ENCODE results near the gene DRAM1.

DNA sequence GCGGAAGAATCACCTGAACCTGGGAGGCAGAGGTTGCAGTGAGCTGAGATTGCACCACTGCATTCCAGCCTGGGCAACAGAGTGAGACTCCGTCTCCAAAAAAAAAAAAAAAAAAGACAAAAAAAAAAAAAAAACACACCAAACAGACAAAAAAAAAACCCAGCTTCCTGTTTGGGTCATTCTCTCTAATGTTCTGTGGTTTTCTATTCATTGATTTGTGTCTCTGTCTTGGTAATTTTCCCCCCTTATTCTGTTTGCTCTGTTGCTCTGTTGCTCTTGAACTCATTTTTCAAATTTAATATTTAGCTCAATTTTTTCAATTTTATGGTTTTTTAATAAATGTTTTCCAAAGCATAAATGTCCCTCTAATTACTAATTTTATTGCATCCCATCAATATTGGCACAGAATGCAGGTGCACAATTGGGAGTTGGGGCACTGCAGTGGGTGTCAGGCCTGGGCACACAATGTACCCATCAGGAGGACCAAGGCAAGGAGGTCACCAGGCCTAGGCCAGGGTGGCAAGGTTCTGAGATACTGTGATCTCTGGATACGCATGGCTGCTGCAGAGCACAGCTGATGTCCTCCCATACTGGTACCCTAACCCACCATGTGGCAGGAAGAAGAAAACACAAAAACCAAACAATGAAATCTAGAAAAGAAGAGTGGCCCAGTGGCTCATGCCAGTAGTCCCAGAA lies 38.6 kb upstream of the DRAM1 start:
- no peak for TF ChIP-seq FOXK2 (IDR thresholded peaks at IDR 0.05)
- TF ChIP-seq, protein P1, sequence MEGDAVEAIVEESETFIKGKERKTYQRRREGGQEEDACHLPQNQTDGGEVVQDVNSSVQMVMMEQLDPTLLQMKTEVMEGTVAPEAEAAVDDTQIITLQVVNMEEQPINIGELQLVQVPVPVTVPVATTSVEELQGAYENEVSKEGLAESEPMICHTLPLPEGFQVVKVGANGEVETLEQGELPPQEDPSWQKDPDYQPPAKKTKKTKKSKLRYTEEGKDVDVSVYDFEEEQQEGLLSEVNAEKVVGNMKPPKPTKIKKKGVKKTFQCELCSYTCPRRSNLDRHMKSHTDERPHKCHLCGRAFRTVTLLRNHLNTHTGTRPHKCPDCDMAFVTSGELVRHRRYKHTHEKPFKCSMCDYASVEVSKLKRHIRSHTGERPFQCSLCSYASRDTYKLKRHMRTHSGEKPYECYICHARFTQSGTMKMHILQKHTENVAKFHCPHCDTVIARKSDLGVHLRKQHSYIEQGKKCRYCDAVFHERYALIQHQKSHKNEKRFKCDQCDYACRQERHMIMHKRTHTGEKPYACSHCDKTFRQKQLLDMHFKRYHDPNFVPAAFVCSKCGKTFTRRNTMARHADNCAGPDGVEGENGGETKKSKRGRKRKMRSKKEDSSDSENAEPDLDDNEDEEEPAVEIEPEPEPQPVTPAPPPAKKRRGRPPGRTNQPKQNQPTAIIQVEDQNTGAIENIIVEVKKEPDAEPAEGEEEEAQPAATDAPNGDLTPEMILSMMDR (IDR thresholded peaks at IDR 0.05 in 2 of 3, conservative IDR thresholded peaks at IDR 0.05 in 1 of 3; ENCODE audit: control insufficient read depth in 2 of 3, extremely low read depth in 1 of 3, insufficient read depth in 1 of 3, low read depth in 3 of 3, low read length in 3 of 3) = no peak
- no peak for TF ChIP-seq POU2F2 (IDR thresholded peaks at IDR 0.05; ENCODE audit: borderline replicate concordance, low read depth, low read length)
- TF ChIP-seq ATF7 (IDR thresholded peaks at IDR 0.05; ENCODE audit: low read depth) = no peak
- TF ChIP-seq RFX5 (IDR thresholded peaks at IDR 0.05; ENCODE audit: low read depth, low read length) = no peak
- TF ChIP-seq CHD2 (IDR thresholded peaks at IDR 0.05; ENCODE audit: borderline replicate concordance, low read depth, low read length) = no peak
- TF ChIP-seq EZH2 (IDR thresholded peaks at IDR 0.05; ENCODE audit: borderline replicate concordance, control insufficient read depth, low read depth, low read length) = no peak
- no peak for TF ChIP-seq ZNF24 (IDR thresholded peaks at IDR 0.05)
- TF ChIP-seq ETV6 (conservative IDR thresholded peaks at IDR 0.05 in 1 of 2, IDR thresholded peaks at IDR 0.05 in 1 of 2; ENCODE audit: borderline replicate concordance in 1 of 2, low read depth in 1 of 2) = no peak
- no peak for TF ChIP-seq SUZ12 (IDR thresholded peaks at IDR 0.05; ENCODE audit: unreplicated experiment)
- TF ChIP-seq STAT1 (conservative IDR thresholded peaks at IDR 0.05) = no peak
- no peak for TF ChIP-seq POLR2A (IDR thresholded peaks at IDR 0.05; ENCODE audit: low read depth, low read length)
- TF ChIP-seq, protein P2, sequence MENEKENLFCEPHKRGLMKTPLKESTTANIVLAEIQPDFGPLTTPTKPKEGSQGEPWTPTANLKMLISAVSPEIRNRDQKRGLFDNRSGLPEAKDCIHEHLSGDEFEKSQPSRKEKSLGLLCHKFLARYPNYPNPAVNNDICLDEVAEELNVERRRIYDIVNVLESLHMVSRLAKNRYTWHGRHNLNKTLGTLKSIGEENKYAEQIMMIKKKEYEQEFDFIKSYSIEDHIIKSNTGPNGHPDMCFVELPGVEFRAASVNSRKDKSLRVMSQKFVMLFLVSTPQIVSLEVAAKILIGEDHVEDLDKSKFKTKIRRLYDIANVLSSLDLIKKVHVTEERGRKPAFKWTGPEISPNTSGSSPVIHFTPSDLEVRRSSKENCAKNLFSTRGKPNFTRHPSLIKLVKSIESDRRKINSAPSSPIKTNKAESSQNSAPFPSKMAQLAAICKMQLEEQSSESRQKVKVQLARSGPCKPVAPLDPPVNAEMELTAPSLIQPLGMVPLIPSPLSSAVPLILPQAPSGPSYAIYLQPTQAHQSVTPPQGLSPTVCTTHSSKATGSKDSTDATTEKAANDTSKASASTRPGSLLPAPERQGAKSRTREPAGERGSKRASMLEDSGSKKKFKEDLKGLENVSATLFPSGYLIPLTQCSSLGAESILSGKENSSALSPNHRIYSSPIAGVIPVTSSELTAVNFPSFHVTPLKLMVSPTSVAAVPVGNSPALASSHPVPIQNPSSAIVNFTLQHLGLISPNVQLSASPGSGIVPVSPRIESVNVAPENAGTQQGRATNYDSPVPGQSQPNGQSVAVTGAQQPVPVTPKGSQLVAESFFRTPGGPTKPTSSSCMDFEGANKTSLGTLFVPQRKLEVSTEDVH (IDR thresholded peaks at IDR 0.05; ENCODE audit: low read depth, partially characterized antibody) = no peak
- no peak for TF ChIP-seq RAD51 (IDR thresholded peaks at IDR 0.05)
